H1 (cell line): ENCODE results near the gene NRXN3. TPM values are rescaled to one million over a fixed set of nuclear protein-coding genes. Genes with fewer than 3 reads are reported as not detected.
A peak's percentile ranks its signal among the peaks of the same experiment; 100 is the strongest.

ENCODE experiments used
- CTCF ChIA-PET: fragments of 300-600 bp; sonication (Branson Sonifier 250); formaldehyde crosslinking; loops from one replicate; lab custom pipeline; 2021; ENCODE audit not compliant: partially characterized antibody; lab: Charles Lee
- POLR2A ChIA-PET: fragments of 300-600 bp; sonication (Branson Sonifier 250); formaldehyde crosslinking; loops from one replicate; lab custom pipeline; 2021; ENCODE audit warnings: inconsistent platforms; ENCODE audit not compliant: partially characterized antibody; lab: Charles Lee
- DNase-seq, 2 experiments: peaks; one replicate each; pipeline versions ENCODE4 v3.0.0 to v3.0.0-alpha.2; 2010 to 2022; ENCODE audit warnings: low spot score in 2 of 2, low read depth in 1 of 2, mixed read lengths in 1 of 2
- FAIRE-seq: peaks from 2 replicates; lab custom pipeline; 2011; peaks lifted over from hg19 to GRCh38; lab: Jason Lieb, UNC
- H2AFZ ChIP-seq: 2 replicates; pipeline ENCODE4 v1.8.1; 2012; ENCODE audit warnings: low read length, inconsistent platforms
- H2AK5ac ChIP-seq: 2 replicates; pipeline ENCODE4 v1.6.1; 2013; ENCODE audit warnings: low read depth, low read length
- H2BK120ac ChIP-seq: replicated peaks from 2 replicates; pipeline ENCODE3; 2013; ENCODE audit warnings: low read depth, low read length, inconsistent platforms
- H2BK12ac ChIP-seq: 2 replicates; pipeline ENCODE4 v1.6.1; 2013; ENCODE audit warnings: low read depth, low read length
- H2BK15ac ChIP-seq: 2 replicates; pipeline ENCODE4 v1.6.1; 2013; ENCODE audit warnings: low read length
- H2BK20ac ChIP-seq: 2 replicates; pipeline ENCODE4 v1.6.1; 2013; ENCODE audit warnings: low read length
- H2BK5ac ChIP-seq: 2 replicates; pipeline ENCODE4 v1.6.1; 2013; ENCODE audit warnings: low read depth, low read length
- H3K14ac ChIP-seq: 2 replicates; pipeline ENCODE4 v1.6.1; 2013; ENCODE audit warnings: inconsistent platforms; ENCODE audit not compliant: insufficient read length
- H3K18ac ChIP-seq: 2 replicates; pipeline ENCODE4 v1.6.1; 2013; ENCODE audit warnings: low read length; ENCODE audit errors: extremely low read depth
- H3K23ac ChIP-seq: 2 replicates; pipeline ENCODE4 v1.6.1; 2013; ENCODE audit warnings: inconsistent platforms; ENCODE audit not compliant: insufficient read length
- H3K23me2 ChIP-seq: 2 replicates; pipeline ENCODE4 v1.6.1; 2013; ENCODE audit warnings: low read depth, low read length
- H3K27ac ChIP-seq: 2 replicates; pipeline ENCODE4 v1.6.1; 2011; ENCODE audit warnings: low read depth, low read length, inconsistent platforms
- H3K27me3 ChIP-seq, 4 experiments: replicated peaks in 1 of 4; 1 replicate in 1 of 4; 2 replicates in 3 of 4; pipeline versions ENCODE4 v1.6.1 to v1.8.1; 2011 to 2013; ENCODE audit warnings: low read length in 3 of 4, mild to moderate bottlenecking in 3 of 4, inconsistent platforms in 2 of 4, mixed read lengths in 2 of 4, moderate library complexity in 1 of 4; ENCODE audit not compliant: control insufficient read depth in 3 of 4, insufficient read depth in 3 of 4; ENCODE audit errors: extremely low read depth in 1 of 4
- H3K36me3 ChIP-seq, 4 experiments: 2 replicates each; pipeline versions ENCODE4 v1.6.1 to v1.8.1; 2011 to 2013; ENCODE audit warnings: mild to moderate bottlenecking in 4 of 4, low read length in 3 of 4, moderate library complexity in 2 of 4, control low read depth in 1 of 4, inconsistent platforms in 1 of 4; ENCODE audit not compliant: insufficient read depth in 4 of 4, control insufficient read depth in 2 of 4
- H3K4ac ChIP-seq: replicated peaks from 2 replicates; pipeline ENCODE3; 2013; ENCODE audit warnings: low read length, low read depth, mixed read lengths, inconsistent platforms; ENCODE audit not compliant: insufficient read length
- H3K4me1 ChIP-seq, 4 experiments: replicated peaks in 1 of 4; 1 replicate in 1 of 4; 2 replicates in 3 of 4; pipeline versions ENCODE4 v1.6.1 to v1.8.1; 2011 to 2013; ENCODE audit warnings: low read length in 3 of 4, inconsistent platforms in 2 of 4, mixed read lengths in 1 of 4; ENCODE audit not compliant: insufficient read depth in 4 of 4, control insufficient read depth in 3 of 4
- H3K4me2 ChIP-seq, 2 experiments: 2 replicates each; pipeline versions ENCODE4 v1.6.1 to v1.8.1; 2011 to 2013; ENCODE audit warnings: low read depth in 2 of 2, low read length in 2 of 2, control low read depth in 1 of 2, inconsistent platforms in 1 of 2, mild to moderate bottlenecking in 1 of 2; ENCODE audit not compliant: insufficient read depth in 1 of 2
- H3K4me3 ChIP-seq, 4 experiments: fragments of 200-600, 300-600 bp in 1 of 4; sonication (generic), shearing (Covaris generic), sonication (Bioruptor Twin) in 1 of 4; 2 replicates each; pipeline versions ENCODE4 v1.5.1 to v1.8.1; 2011 to 2016; ENCODE audit warnings: low read length in 4 of 4, low read depth in 3 of 4, control low read depth in 2 of 4, inconsistent platforms in 2 of 4, mild to moderate bottlenecking in 2 of 4, mixed read lengths in 1 of 4, moderate library complexity in 1 of 4; ENCODE audit not compliant: insufficient read depth in 2 of 4; ENCODE audit errors: extremely low read depth in 1 of 4
- H3K56ac ChIP-seq: replicated peaks from 2 replicates; pipeline ENCODE3; 2013; ENCODE audit warnings: low read depth, mild to moderate bottlenecking, mixed read lengths, low read length, inconsistent platforms; ENCODE audit not compliant: insufficient read length
- H3K79me1 ChIP-seq: 2 replicates; pipeline ENCODE4 v1.6.1; 2013; ENCODE audit warnings: low read depth, low read length, control low read depth
- H3K79me2 ChIP-seq, 2 experiments: 2 replicates each; pipeline versions ENCODE4 v1.6.1 to v1.8.1; 2012 to 2013; ENCODE audit warnings: low read length in 2 of 2, mild to moderate bottlenecking in 2 of 2, inconsistent platforms in 1 of 2; ENCODE audit not compliant: insufficient read depth in 2 of 2, control insufficient read depth in 1 of 2
- H3K9ac ChIP-seq, 4 experiments: replicated peaks in 1 of 4; 1 replicate in 1 of 4; 2 replicates in 3 of 4; pipeline versions ENCODE4 v1.6.1 to v1.8.1; 2011 to 2013; ENCODE audit warnings: low read depth in 3 of 4, low read length in 3 of 4, control low read depth in 2 of 4, mild to moderate bottlenecking in 2 of 4, moderate library complexity in 2 of 4, inconsistent platforms in 1 of 4; ENCODE audit errors: extremely low read depth in 1 of 4
- H3K9me3 ChIP-seq, 2 experiments: 2 replicates each; pipeline versions ENCODE4 v1.6.1 to v1.8.1; 2012 to 2013; ENCODE audit warnings: mild to moderate bottlenecking in 2 of 2, moderate library complexity in 2 of 2, control low read depth in 1 of 2, inconsistent platforms in 1 of 2, low read depth in 1 of 2, low read length in 1 of 2, mixed read lengths in 1 of 2; ENCODE audit not compliant: insufficient read depth in 2 of 2
- H4K20me1 ChIP-seq, 2 experiments: replicated peaks in 1 of 2; 2 replicates each; pipeline versions ENCODE3 to v1.8.1; 2011 to 2013; ENCODE audit warnings: inconsistent platforms in 2 of 2, low read length in 2 of 2, mild to moderate bottlenecking in 1 of 2; ENCODE audit not compliant: insufficient read depth in 2 of 2, control insufficient read depth in 1 of 2
- H4K5ac ChIP-seq: 2 replicates; pipeline ENCODE4 v1.6.1; 2013; ENCODE audit warnings: low read length, low read depth, mixed read lengths, inconsistent platforms; ENCODE audit not compliant: insufficient read length
- H4K8ac ChIP-seq: 2 replicates; pipeline ENCODE4 v1.8.0; 2013; ENCODE audit warnings: mild to moderate bottlenecking, moderate library complexity, low read length, inconsistent platforms; ENCODE audit not compliant: insufficient read depth; ENCODE audit errors: extremely low read depth
- H4K91ac ChIP-seq: replicated peaks from 2 replicates; pipeline ENCODE3; 2013; ENCODE audit warnings: low read length, mixed read lengths, inconsistent platforms; ENCODE audit not compliant: insufficient read length
- EP300 ChIP-seq, 2 experiments: IDR thresholded peaks; 1 replicate in 1 of 2; 2 replicates in 1 of 2; pipeline ENCODE4 v1.6.1; 2011 to 2012; ENCODE audit warnings: low read depth in 2 of 2, low read length in 2 of 2, mild to moderate bottlenecking in 2 of 2, borderline replicate concordance in 1 of 2, inconsistent platforms in 1 of 2, moderate library complexity in 1 of 2
- HDAC2 ChIP-seq, 2 experiments: fragments of 300-600 bp in 1 of 2; sonication (generic) in 1 of 2; IDR thresholded peaks; 2 replicates each; pipeline ENCODE4 v1.6.1; 2011 to 2012; ENCODE audit warnings: low read depth in 2 of 2, low read length in 2 of 2, mild to moderate bottlenecking in 2 of 2, moderate library complexity in 2 of 2, borderline replicate concordance in 1 of 2, inconsistent platforms in 1 of 2
- JUND ChIP-seq: IDR thresholded peaks from 2 replicates; pipeline ENCODE4 v1.6.1; 2011; ENCODE audit warnings: mild to moderate bottlenecking, improper control_type of control experiment, low read length
- POLR2A ChIP-seq, 2 experiments: IDR thresholded peaks; 1 replicate in 1 of 2; 2 replicates in 1 of 2; pipeline ENCODE4 v1.6.1; 2011; ENCODE audit warnings: low read depth in 2 of 2, low read length in 2 of 2, mild to moderate bottlenecking in 2 of 2; ENCODE audit errors: control extremely low read depth in 1 of 2
- POLR2AphosphoS5 ChIP-seq: IDR thresholded peaks from 2 replicates; pipeline ENCODE4 v1.6.1; 2011; ENCODE audit warnings: low read depth, low read length
- SIN3A ChIP-seq, 2 experiments: IDR thresholded peaks in 1 of 2; conservative IDR thresholded peaks in 1 of 2; 2 replicates each; pipeline ENCODE4 v1.6.1; 2011 to 2012; ENCODE audit warnings: low read length in 2 of 2, improper control_type of control experiment in 1 of 2, low read depth in 1 of 2, mild to moderate bottlenecking in 1 of 2
- USF2 ChIP-seq: IDR thresholded peaks from 2 replicates; pipeline ENCODE4 v1.6.1; 2011; ENCODE audit warnings: low read length, improper control_type of control experiment
- WGBS, 2 experiments: shearing (Covaris generic) in 1 of 2; methylation state at CpG; one replicate each; pipeline versions ENCODE4 v1.1.6 to v1.1.7; 2013 to 2015; ENCODE audit warnings: low lambda C conversion rate in 2 of 2, mixed read lengths in 2 of 2, inconsistent platforms in 1 of 2, low coverage in 1 of 2, missing lambda C conversion rate in 1 of 2; ENCODE audit not compliant: insufficient replicate concordance in 2 of 2, insufficient coverage in 1 of 2, insufficient read length in 1 of 2; ENCODE audit errors: extremely low coverage in 1 of 2, missing lambda C conversion rate in 1 of 2; 5-methylcytosine and 5-hydroxymethylcytosine counted together
- polyA plus RNA-seq, 7 experiments: library from polyadenylated mRNA; depleted of rRNA in 3 of 7; stranded (reverse) in 5 of 7; unstranded in 2 of 7; fragments of >200 nt in 5 of 7; fragments of 200-250 nt in 2 of 7; gene quantifications; 1 replicate in 5 of 7; 2 replicates in 1 of 7; 4 replicates in 1 of 7; pipeline versions ENCODE4 v1.2.1 to v1.2.3, GENCODE V29; 2011 to 2013; ENCODE audit warnings: missing spikeins in 2 of 7, mixed read lengths in 2 of 7
- total RNA-seq: library from RNA; stranded (reverse); fragmentation: NEBNext Ultra II Directional; extraction: Animal tissue kit (Norgen Biotek cat#: 25700); gene quantifications from 2 replicates; pipeline ENCODE4 v1.2.1, GENCODE V29; 2021

The NRXN3 gene
- total and polyA plus RNA-seq, 2 of the 8 experiments (the other 6 are each of a cell fraction or from before 2014, with no cell fraction given) = 2.6 to 4.1 TPM

- 88% methylated on average over 3 of the region's 3 CpGs; no CpG with 5 or more reads in 1 of the 2 experiments for WGBS, 2 experiments
- Histone ChIP-seq H3K23me2 (no peaks in the 10 kb centered on the region), H2BK15ac (no peak overlapping the region), H2BK12ac (no peak overlapping the region), H4K91ac (no peak overlapping the region), H3K14ac (no peak overlapping the region), H3K9me3 (no peaks in the 10 kb centered on the region), H4K5ac (no peak overlapping the region), H4K20me1 (no peaks in the 10 kb centered on the region), H3K4me3 (no peak overlapping the region), H2AK5ac (no peak overlapping the region), H2BK20ac (no peak overlapping the region), H3K4me2 (no peak overlapping the region), H3K4ac (no peak overlapping the region), H3K27ac (no peak overlapping the region), H4K8ac (no peak overlapping the region), H3K27me3 (no peaks in the 10 kb centered on the region), H3K79me1 (no peaks in the 10 kb centered on the region; the same call in 1 of the 2 replicates), H2BK120ac (no peak overlapping the region), H3K4me1 (no peaks in the 10 kb centered on the region), H2AFZ (no peak overlapping the region), H3K36me3 (no peaks in the 10 kb centered on the region), H3K56ac (no peak overlapping the region), H3K23ac (no peak overlapping the region), H3K18ac (0 out of 2 replicates have a peak overlapping the region, but pooled peaks have one; percentile 20), H3K9ac (no peak overlapping the region), H3K79me2 (no peaks in the 10 kb centered on the region), H2BK5ac (no peak overlapping the region)
- CTCF ChIA-PET = no interaction called here
- DNase-seq (no peak), FAIRE-seq (no peak)
- POLR2A ChIA-PET = no interaction called here
- TF ChIP-seq JUND = no peak
- no peak for TF ChIP-seq HDAC2 (IDR thresholded peaks at IDR 0.05; ENCODE audit: borderline replicate concordance in 1 of 2, low read depth in 2 of 2, low read length in 2 of 2)
- no peak for TF ChIP-seq SIN3A (conservative IDR thresholded peaks at IDR 0.05 in 1 of 2, IDR thresholded peaks at IDR 0.05 in 1 of 2; ENCODE audit: low read depth in 1 of 2, low read length in 2 of 2)
- no peak for TF ChIP-seq POLR2A (IDR thresholded peaks at IDR 0.05; ENCODE audit: control extremely low read depth in 1 of 2, low read depth in 2 of 2, low read length in 2 of 2)
- TF ChIP-seq POLR2AphosphoS5 = no peak
- no peak for TF ChIP-seq USF2
- TF ChIP-seq EP300 (IDR thresholded peaks at IDR 0.05; ENCODE audit: borderline replicate concordance in 1 of 2, low read depth in 2 of 2, low read length in 2 of 2) = no peak
These were observed 1281.4 kb downstream of the NRXN3 start for GRCh38 chr14:79451601-79452000.
